Measurements from ENCODE around the gene HCFC1. TPM values are rescaled to one million over a fixed set of nuclear protein-coding genes. Genes with fewer than 3 reads are reported as not detected.
"Not testable (repeated sequence)": the region's sequence is repeated elsewhere in the genome, so short reads cannot be mapped to it uniquely, and the experiment has no call there.

The HCFC1 gene
- total RNA-seq, 4 donors from 2014 or later = 32.6 to 51.6 (median 40.9) TPM

DNA sequence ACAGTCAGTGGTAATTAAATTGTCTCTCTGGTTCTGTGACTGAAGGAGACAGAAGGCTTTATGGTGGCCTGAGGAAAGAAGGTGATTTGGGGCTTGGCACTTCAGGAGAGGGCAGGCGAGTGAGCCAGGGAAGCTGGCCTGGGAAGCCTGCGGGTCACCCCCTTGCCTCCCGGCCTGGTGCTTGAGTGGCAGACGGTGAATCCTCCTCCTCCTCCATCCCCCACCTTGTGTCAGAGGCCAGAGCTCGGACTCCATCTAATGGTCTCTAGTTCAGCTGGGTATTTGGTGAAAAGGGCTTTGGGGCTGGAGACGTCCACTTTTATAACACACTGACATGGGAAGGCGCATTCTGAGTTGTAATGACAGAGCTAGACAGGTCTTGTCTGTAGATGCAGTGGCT, 9.6 kb upstream of the HCFC1 start:
- no peak for DNase-seq (ENCODE audit: low spot score in 2 of 2)
- WGBS, 2 donors = 79 to 95% methylated on average over 5 to 7 of the region's 7 CpGs
- TF ChIP-seq CTCF (IDR thresholded peaks at IDR 0.05) (no peak), POLR2A (IDR thresholded peaks at IDR 0.05) (no peak)
- no peak overlapping the region for H3K4me3 ChIP-seq (ENCODE audit: low read depth, poor library complexity, severe bottlenecking)
- intact Hi-C loops (cut with DNase I; ENCODE audit: low total_unique reads) = no loop called here

GRCh38 chrX:153980394-153980793, 8.8 kb upstream of the HCFC1 start:
- DNase-seq (ENCODE audit: low spot score in 2 of 2); H3K4me3 ChIP-seq (ENCODE audit: low read depth, poor library complexity, severe bottlenecking); intact Hi-C loops (cut with DNase I; ENCODE audit: low total_unique reads): not testable (repeated sequence)
- 30 to 68% methylated on average over 2 to 10 of the region's 10 CpGs for WGBS, 2 donors

DNA sequence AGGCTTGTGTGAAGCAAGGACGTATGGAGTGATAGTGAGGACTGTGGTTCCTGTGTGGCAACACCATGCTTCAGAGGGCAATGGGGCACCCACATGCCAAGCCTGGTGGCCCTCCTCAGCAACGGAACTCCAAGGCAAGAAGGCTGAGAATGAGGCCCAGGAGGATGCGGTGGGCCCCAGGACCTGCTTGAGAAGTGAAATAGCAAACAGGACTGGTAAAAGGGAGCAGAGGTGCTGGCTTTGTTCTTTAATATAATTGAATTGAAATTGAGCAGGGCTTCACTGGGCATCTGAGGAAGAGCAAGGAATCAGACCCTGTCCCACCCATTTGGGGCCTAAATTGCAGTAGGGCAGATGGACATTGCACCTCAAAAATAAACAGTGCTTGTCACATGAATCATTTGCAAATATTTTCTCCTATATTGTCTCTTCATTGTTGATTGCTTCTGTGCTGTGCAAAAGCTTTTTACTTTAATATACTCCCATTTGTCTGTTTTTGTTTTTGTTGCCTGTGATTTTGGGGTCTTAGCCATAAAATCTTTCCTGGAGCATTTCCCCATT, 3.2 kb upstream of the HCFC1 start:
- 66 to 80% methylated on average over 3 of the region's 3 CpGs for WGBS, 2 donors
- intact Hi-C loops (cut with DNase I; ENCODE audit: low total_unique reads) = no loop called here
- no peak for DNase-seq (ENCODE audit: low spot score in 2 of 2)
- H3K4me3 ChIP-seq (ENCODE audit: low read depth, poor library complexity, severe bottlenecking) = no peak overlapping the region
- TF ChIP-seq POLR2A (IDR thresholded peaks at IDR 0.05) (no peak), CTCF (IDR thresholded peaks at IDR 0.05) (no peak)

- H3K4me3 ChIP-seq (ENCODE audit: low read depth, poor library complexity, severe bottlenecking) = no peak overlapping the region
- WGBS, 2 donors = 40 to 69% methylated on average over 8 to 14 of the region's 14 CpGs
- DNase-seq (ENCODE audit: low spot score in 2 of 2) = peak in 1 of 2 donors; percentile 84
- intact Hi-C loops (cut with DNase I; ENCODE audit: low total_unique reads) = no loop called here
- TF ChIP-seq POLR2A (IDR thresholded peaks at IDR 0.05) (no peak), CTCF (IDR thresholded peaks at IDR 0.05) (no peak)
These were observed 2.5 kb upstream of the HCFC1 start for GRCh38 chrX:153974003-153974725.

DNA sequence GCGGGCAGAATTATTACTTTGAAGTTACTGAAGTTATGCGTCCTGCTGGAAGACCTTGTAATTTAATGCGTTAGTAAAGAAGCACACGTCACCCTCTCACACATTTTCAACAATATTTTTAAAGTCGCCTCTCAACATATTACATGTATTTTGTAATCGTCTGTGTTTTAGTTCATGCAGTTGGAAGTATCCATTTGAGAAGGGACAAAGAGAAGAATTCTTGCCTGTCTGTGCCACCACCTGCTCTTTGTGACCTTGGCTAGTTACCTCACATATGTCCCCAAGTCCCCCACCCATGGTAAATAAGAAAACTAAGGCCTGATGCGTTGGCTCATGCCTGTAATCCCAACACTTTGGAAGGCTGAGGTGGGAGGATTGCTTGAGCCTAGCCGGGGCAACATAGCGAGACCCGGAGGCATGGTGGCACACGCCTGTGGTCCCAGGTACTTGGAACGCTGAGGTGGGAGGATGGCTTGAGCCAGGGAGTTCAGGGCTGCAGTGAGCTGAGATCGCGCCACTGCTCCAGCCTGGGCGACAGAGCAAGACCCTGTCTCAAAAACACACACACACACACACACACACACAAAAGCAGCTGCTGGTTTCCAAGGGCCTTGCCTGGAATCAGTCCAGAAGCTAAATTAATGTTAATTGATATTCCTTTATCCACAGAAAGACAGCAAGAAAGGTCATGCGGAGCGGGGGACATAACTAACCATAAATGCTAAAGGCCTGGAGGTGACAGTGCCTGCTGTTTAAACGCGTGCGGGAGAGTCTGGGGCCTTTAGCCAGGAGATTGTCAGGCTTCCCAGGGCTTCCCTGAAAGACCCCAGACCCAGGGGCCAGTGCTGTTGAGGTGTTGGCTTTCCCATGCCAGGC, 1.7 kb upstream of the HCFC1 start:
- 28 to 48% methylated on average over 17 to 20 of the region's 20 CpGs for WGBS, 2 donors
- no peak for TF ChIP-seq CTCF (IDR thresholded peaks at IDR 0.05)
- TF ChIP-seq POLR2A (IDR thresholded peaks at IDR 0.05) = no peak
- DNase-seq (ENCODE audit: low spot score in 2 of 2) = no peak

More for the DNA sequence above, 1.7 kb upstream of the HCFC1 start:
- peak overlapping the region; percentile 6 for H3K4me3 ChIP-seq (ENCODE audit: low read depth, poor library complexity, severe bottlenecking)
- intact Hi-C loops (cut with DNase I; ENCODE audit: low total_unique reads) = no loop called here

Measured in lower leg skin (tissue), 4 donors.